Upper lobe of right lung (tissue), 1 donor: ENCODE measurements around the gene H2AZ1. TPM values are rescaled to one million over a fixed set of nuclear protein-coding genes. Genes with fewer than 3 reads are reported as not detected.
"Not testable (repeated sequence)": the region's sequence is repeated elsewhere in the genome, so short reads cannot be mapped to it uniquely, and the experiment has no call there.

ENCODE experiments used
- ATAC-seq: fragments of 200-7000 bp; cut with Tn5 transposase; one replicate; pipeline ENCODE4 v1.9.1; 2020; ENCODE audit warnings: mild to moderate bottlenecking, moderate library complexity
- DNase-seq: peaks from one replicate; pipeline ENCODE4 v3.0.0-alpha.2; 2020
- H3K27ac ChIP-seq: fragments of 200-600 bp; one replicate; pipeline ENCODE4 v1.8.0; 2022
- H3K27me3 ChIP-seq: fragments of 200-600 bp; one replicate; pipeline ENCODE4 v1.8.0; 2022; ENCODE audit warnings: mild to moderate bottlenecking
- H3K36me3 ChIP-seq: fragments of 200-600 bp; one replicate; pipeline ENCODE4 v1.8.0; 2022
- H3K4me1 ChIP-seq: fragments of 200-600 bp; one replicate; pipeline ENCODE4 v1.8.0; 2022
- H3K4me3 ChIP-seq: fragments of 200-600 bp; one replicate; pipeline ENCODE4 v1.8.0; 2022; ENCODE audit warnings: mild to moderate bottlenecking
- H3K9me3 ChIP-seq: fragments of 200-600 bp; one replicate; pipeline ENCODE4 v1.8.0; 2022
- CTCF ChIP-seq: fragments of 200-600 bp; IDR thresholded peaks from one replicate; pipeline ENCODE4 v1.8.0; 2022; ENCODE audit warnings: antibody characterized with exemption
- intact Hi-C: fragments of 100-400 bp; cut with DNase I; formaldehyde crosslinking; loops from one replicate; pipeline ENCODE4 v1.11.0; 2022
- total RNA-seq: library from RNA; stranded (reverse); fragmentation: NEBNext Ultra II Directional; extraction: Animal tissue kit (Norgen Biotek cat#: 25700); gene quantifications from one replicate; pipeline ENCODE4 v1.2.1, GENCODE V29; 2021
- donor health status: DM: no; HTN: yes; CAD: no; lungs with severe emphysema.

H2AZ1 gene
- total RNA-seq, 1 donor from 2014 or later: 132 TPM

- ATAC-seq: no peak
- no peaks in the 10 kb centered on the region for H3K9me3 ChIP-seq
- TF ChIP-seq CTCF: no peak
These were observed 15.7 kb upstream of the H2AZ1 start for GRCh38 chr4:99965674-99966350.

GRCh38 chr4:99965173-99965572 is 15.1 kb upstream of the H2AZ1 start:
- TF ChIP-seq CTCF: no peak
- Histone ChIP-seq H3K4me1 (no peaks in the 10 kb centered on the region), H3K36me3 (no peaks in the 10 kb centered on the region), H3K9me3 (no peaks in the 10 kb centered on the region), H3K27me3 (no peaks in the 10 kb centered on the region), H3K4me3 (no peak overlapping the region), H3K27ac (no peak overlapping the region)
- no peak for DNase-seq
- intact Hi-C loops: no loop called here
- ATAC-seq: no peak

More at GRCh38 chr4:99965674-99966350, 15.7 kb upstream of the H2AZ1 start:
- Histone ChIP-seq H3K36me3 (no peaks in the 10 kb centered on the region), H3K4me1 (no peaks in the 10 kb centered on the region), H3K27ac (no peak overlapping the region), H3K4me3 (no peak overlapping the region), H3K27me3 (no peaks in the 10 kb centered on the region)
- DNase-seq: no peak
- intact Hi-C loops: no loop called here

- no peaks in the 10 kb centered on the region for H3K36me3 ChIP-seq
- intact Hi-C loops: no loop called here
- H3K27me3 ChIP-seq: no peaks in the 10 kb centered on the region
- H3K4me3 ChIP-seq: no peak overlapping the region
- DNase-seq (no peak), ATAC-seq (no peak)
- no peaks in the 10 kb centered on the region for H3K9me3 ChIP-seq
- H3K4me1 ChIP-seq: no peaks in the 10 kb centered on the region
- TF ChIP-seq CTCF: no peak
- H3K27ac ChIP-seq: no peak overlapping the region
These were observed 11.6 kb upstream of the H2AZ1 start for GRCh38 chr4:99961711-99962110.

- H3K36me3 ChIP-seq: no peaks in the 10 kb centered on the region
- TF ChIP-seq CTCF: no peak
- H3K27me3 ChIP-seq: no peaks in the 10 kb centered on the region
- ATAC-seq (no peak), DNase-seq (no peak)
- intact Hi-C loops: no loop called here
- H3K27ac ChIP-seq: no peak overlapping the region
- H3K4me1 ChIP-seq: no peaks in the 10 kb centered on the region
- H3K9me3 ChIP-seq: no peaks in the 10 kb centered on the region
- H3K4me3 ChIP-seq: no peak overlapping the region
These were observed 10.6 kb upstream of the H2AZ1 start for GRCh38 chr4:99960648-99961047.

- H3K4me3 ChIP-seq, H3K4me1 ChIP-seq, DNase-seq, H3K36me3 ChIP-seq, H3K9me3 ChIP-seq, ATAC-seq, intact Hi-C loops, H3K27ac ChIP-seq, H3K27me3 ChIP-seq: not testable (repeated sequence)
These were observed 8.1 kb upstream of the H2AZ1 start for GRCh38 chr4:99958207-99958606.

- Histone ChIP-seq H3K27me3 (no peaks in the 10 kb centered on the region), H3K9me3 (no peaks in the 10 kb centered on the region), H3K27ac (peak overlapping the region; percentile 89), H3K4me3 (peak overlapping the region; percentile 58), H3K36me3 (peaks cover 7% of the 10 kb centered on the region), H3K4me1 (peaks cover 19% of the 10 kb centered on the region)
- no peak for DNase-seq
- no peak for TF ChIP-seq CTCF
- intact Hi-C loops: no loop called here
- ATAC-seq: no peak
These were observed 809 bp upstream of the H2AZ1 start for GRCh38 chr4:99950913-99951254.
